Psoas muscle (tissue), 8 donors: ENCODE data around the gene PTPRG. TPM values are rescaled to one million over a fixed set of nuclear protein-coding genes. Genes with fewer than 3 reads are reported as not detected.

Experiments used
- ATAC-seq, 4 donors: fragments of 200-7000 bp; cut with Tn5 transposase; one replicate each; pipeline ENCODE4 v1.9.1; 2020; ENCODE audit warnings: moderate library complexity in 3 of 4, mild to moderate bottlenecking in 2 of 4
- DNase-seq, 2 donors: peaks; one replicate each; pipeline ENCODE4 v3.0.0-alpha.2; 2020
- H3K27ac ChIP-seq: fragments of 200-600 bp; one replicate; pipeline ENCODE4 v1.8.0; 2022
- H3K27me3 ChIP-seq, 3 donors: fragments of 200-600 bp in 1 of 3; one replicate each; pipeline versions ENCODE4 v1.6.1 to v1.8.0; 2013 to 2022; ENCODE audit warnings: low read length in 2 of 3, mild to moderate bottlenecking in 2 of 3, moderate library complexity in 1 of 3; ENCODE audit not compliant: insufficient read depth in 3 of 3
- H3K36me3 ChIP-seq, 2 donors: fragments of 200-600 bp in 1 of 2; one replicate each; pipeline versions ENCODE4 v1.6.1 to v1.8.0; 2013 to 2022; ENCODE audit warnings: low read depth in 1 of 2, mild to moderate bottlenecking in 1 of 2, moderate library complexity in 1 of 2; ENCODE audit not compliant: insufficient read depth in 1 of 2
- H3K4me1 ChIP-seq: fragments of 200-600 bp; one replicate; pipeline ENCODE4 v1.8.0; 2022
- H3K4me3 ChIP-seq: fragments of 200-600 bp; one replicate; pipeline ENCODE4 v1.8.0; 2022; ENCODE audit warnings: mild to moderate bottlenecking
- H3K9me3 ChIP-seq: fragments of 200-600 bp; one replicate; pipeline ENCODE4 v1.8.0; 2022
- WGBS, 3 donors: extraction: QIAGEN DNeasy Blood & Tissue Kit; methylation state at CpG; one replicate each; pipeline versions ENCODE4 v1.1.6 to v1.1.7; 2013; 5-methylcytosine and 5-hydroxymethylcytosine counted together
- intact Hi-C, 2 donors: fragments of 100-400 bp; cut with DNase I; formaldehyde crosslinking; loops; one replicate each; pipeline versions ENCODE4 v1.11.0 to v1.14.2; 2022
- polyA plus RNA-seq, 3 donors: library from polyadenylated mRNA; stranded (reverse); fragments of 200-250 nt; gene quantifications; one replicate each; pipeline ENCODE4 v1.2.3, GENCODE V29; 2013
- total RNA-seq, 4 donors: library from RNA; stranded (reverse); fragmentation: NEBNext Ultra II Directional in 2 of 4; extraction: Animal tissue kit (Norgen Biotek cat#: 25700) in 2 of 4; gene quantifications; one replicate each; pipeline versions ENCODE4 v1.2.1 to v1.2.4, GENCODE V29; 2021 to 2023
- TF ChIP-seq, protein P1 (sequence below): fragments of 200-600 bp; IDR thresholded peaks from one replicate; pipeline ENCODE4 v1.8.0; 2022; ENCODE audit warnings: antibody characterized with exemption
- donor health status: healthy with polysubstance abuse.
- donor health status: DM: no; HTN: no; CAD: no; lungs with moderate emphysema.
- donor health status: Bipolar disorder and iron deficiency.
- donor health status: healthy.
- donor health status: DM: yes; HTN: yes; CAD: no.
- donor health status: DM: no; HTN: no; CAD: no.
- donor health status: DM: no; HTN: no; CAD: no.
- donor health status: DM: yes; HTN: yes; CAD: no.

PTPRG gene
- total and polyA plus RNA-seq, 7 donors: 4.5 to 29.5 (median 12.6) TPM

- H3K4me1 ChIP-seq: peaks cover 44% of the 10 kb centered on the region
Measured at GRCh38 chr3:62094461-62094860, 533.1 kb downstream of the PTPRG start.

DNA sequence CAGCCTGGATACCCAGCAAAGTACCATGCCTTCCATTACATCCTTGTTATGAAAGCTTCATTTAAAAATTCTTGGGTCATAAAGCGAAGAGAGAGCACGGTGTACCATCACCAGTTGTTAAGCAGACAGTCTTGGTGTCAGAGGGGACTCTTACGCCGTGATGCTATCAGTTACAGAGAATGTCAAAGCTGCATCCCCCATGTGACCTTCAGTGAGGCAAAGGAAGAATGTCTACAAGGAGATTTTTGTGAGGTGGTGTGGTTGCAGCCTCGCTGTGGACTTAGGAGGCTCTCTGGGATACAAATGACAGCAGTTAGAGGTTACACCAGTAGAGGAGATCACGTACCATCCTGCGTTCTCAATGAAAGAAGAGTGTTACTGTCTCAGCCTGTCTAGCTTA, 533.7 kb downstream of the PTPRG start:
- no peaks in the 10 kb centered on the region for H3K36me3 ChIP-seq
- TF ChIP-seq, protein P1, sequence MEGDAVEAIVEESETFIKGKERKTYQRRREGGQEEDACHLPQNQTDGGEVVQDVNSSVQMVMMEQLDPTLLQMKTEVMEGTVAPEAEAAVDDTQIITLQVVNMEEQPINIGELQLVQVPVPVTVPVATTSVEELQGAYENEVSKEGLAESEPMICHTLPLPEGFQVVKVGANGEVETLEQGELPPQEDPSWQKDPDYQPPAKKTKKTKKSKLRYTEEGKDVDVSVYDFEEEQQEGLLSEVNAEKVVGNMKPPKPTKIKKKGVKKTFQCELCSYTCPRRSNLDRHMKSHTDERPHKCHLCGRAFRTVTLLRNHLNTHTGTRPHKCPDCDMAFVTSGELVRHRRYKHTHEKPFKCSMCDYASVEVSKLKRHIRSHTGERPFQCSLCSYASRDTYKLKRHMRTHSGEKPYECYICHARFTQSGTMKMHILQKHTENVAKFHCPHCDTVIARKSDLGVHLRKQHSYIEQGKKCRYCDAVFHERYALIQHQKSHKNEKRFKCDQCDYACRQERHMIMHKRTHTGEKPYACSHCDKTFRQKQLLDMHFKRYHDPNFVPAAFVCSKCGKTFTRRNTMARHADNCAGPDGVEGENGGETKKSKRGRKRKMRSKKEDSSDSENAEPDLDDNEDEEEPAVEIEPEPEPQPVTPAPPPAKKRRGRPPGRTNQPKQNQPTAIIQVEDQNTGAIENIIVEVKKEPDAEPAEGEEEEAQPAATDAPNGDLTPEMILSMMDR: no peak
- intact Hi-C loops: no loop called here
- DNase-seq (no peak), ATAC-seq (peak; percentile 32 to 78 (median 67))
- no peak overlapping the region for H3K4me3 ChIP-seq
- H3K27ac ChIP-seq: peak overlapping the region; percentile 80
- WGBS, 3 donors: 50 to 93% (median 79%) methylated on average over 7 of the region's 7 CpGs
- peaks cover 39% of the 10 kb centered on the region for H3K4me1 ChIP-seq
- H3K27me3 ChIP-seq: no peaks in the 10 kb centered on the region
- H3K9me3 ChIP-seq: no peaks in the 10 kb centered on the region

More at GRCh38 chr3:62094461-62094860, 533.1 kb downstream of the PTPRG start:
- no peak overlapping the region for H3K4me3 ChIP-seq
- 76 to 93% (median 84%) methylated on average over 5 of the region's 5 CpGs for WGBS, 3 donors
- intact Hi-C loops: loop anchor here in 1 of 2 donors (5.0 kb wide), 1 partner anchor 42 kb away; no protein-coding TSS in a partner anchor
- DNase-seq: no peak
- ATAC-seq: peak in 1 of 4 donors; percentile 4
- no peaks in the 10 kb centered on the region for H3K36me3 ChIP-seq
- no peaks in the 10 kb centered on the region for H3K27me3 ChIP-seq
- H3K9me3 ChIP-seq: no peaks in the 10 kb centered on the region
- peak overlapping the region; percentile 80 for H3K27ac ChIP-seq
- TF ChIP-seq, protein P1: no peak

GRCh38 chr3:62095756-62096155, 534.4 kb downstream of the PTPRG start:
- WGBS, 3 donors: 82 to 84% (median 83%) methylated on average over 2 of the region's 2 CpGs

GRCh38 chr3:62096521-62096920, 535.1 kb downstream of the PTPRG start:
- TF ChIP-seq, protein P1: no peak
- H3K27me3 ChIP-seq: no peaks in the 10 kb centered on the region
- peaks cover 40% of the 10 kb centered on the region for H3K4me1 ChIP-seq
- no peaks in the 10 kb centered on the region for H3K9me3 ChIP-seq
- no peak for ATAC-seq
- no peak for DNase-seq
- WGBS, 3 donors: 88 to 100% (median 88%) methylated on average over 1 of the region's 1 CpG
- peak overlapping the region; percentile 80 for H3K27ac ChIP-seq
- no peak overlapping the region for H3K4me3 ChIP-seq
- intact Hi-C loops: loop anchor here in 1 of 2 donors (2.0 kb wide), 1 partner anchor 62 kb away; no protein-coding TSS in a partner anchor
- H3K36me3 ChIP-seq: no peaks in the 10 kb centered on the region

More at GRCh38 chr3:62095756-62096155, 534.4 kb downstream of the PTPRG start:
- TF ChIP-seq, protein P1: no peak
- Histone ChIP-seq H3K36me3 (no peaks in the 10 kb centered on the region), H3K4me1 (peaks cover 40% of the 10 kb centered on the region), H3K27me3 (no peaks in the 10 kb centered on the region), H3K27ac (peak overlapping the region; percentile 80), H3K4me3 (no peak overlapping the region), H3K9me3 (no peaks in the 10 kb centered on the region)
- DNase-seq: no peak
- no peak for ATAC-seq
- intact Hi-C loops: loop anchor here in 1 of 2 donors (2.0 kb wide), 1 partner anchor 63 kb away; no protein-coding TSS in a partner anchor

GRCh38 chr3:62097121-62097520, 535.8 kb downstream of the PTPRG start:
- Histone ChIP-seq H3K27ac (peak overlapping the region; percentile 80), H3K4me1 (peaks cover 40% of the 10 kb centered on the region), H3K4me3 (peak overlapping the region; percentile 45), H3K36me3 (no peaks in the 10 kb centered on the region), H3K9me3 (no peaks in the 10 kb centered on the region), H3K27me3 (no peaks in the 10 kb centered on the region)
- peak; percentile 69 to 91 (median 89) for ATAC-seq
- DNase-seq: no peak
- intact Hi-C loops: loop anchor here in 1 of 2 donors (2.0 kb wide), 1 partner anchor 62 kb away; no protein-coding TSS in a partner anchor
- TF ChIP-seq, protein P1: no peak
- 22 to 49% (median 25%) methylated on average over 9 of the region's 9 CpGs for WGBS, 3 donors
